Measurements from ENCODE around the gene CSNK1G1.
"Not testable (repeated sequence)": the region's sequence is repeated elsewhere in the genome, so short reads cannot be mapped to it uniquely, and the experiment has no call there.

CSNK1G1 gene

GRCh38 chr15:64285871-64286270, 70.1 kb downstream of the CSNK1G1 start:
- no peak for DNase-seq

GRCh38 chr15:64285150-64285549, 70.8 kb downstream of the CSNK1G1 start:
- DNase-seq = no peak

DNA sequence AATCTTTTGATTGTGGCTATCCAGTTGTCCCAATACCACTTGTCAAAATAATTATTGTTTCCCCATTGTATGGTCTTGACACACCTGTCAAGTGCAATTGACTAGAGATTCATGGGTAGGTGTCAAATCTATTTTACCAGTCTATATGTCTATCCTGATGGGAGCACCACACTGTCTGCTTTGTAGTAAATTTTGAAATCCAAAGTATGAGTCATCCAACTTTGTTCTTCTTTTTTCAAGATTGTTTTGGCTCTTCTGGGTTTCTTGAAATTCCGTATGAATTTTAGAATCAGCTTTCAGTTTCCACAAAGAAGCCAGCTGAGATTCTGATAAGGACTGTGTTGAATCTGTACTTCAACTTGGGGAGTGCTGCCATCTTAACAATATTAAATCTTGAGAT, 71.9 kb downstream of the CSNK1G1 start:
- no peak for DNase-seq

DNA sequence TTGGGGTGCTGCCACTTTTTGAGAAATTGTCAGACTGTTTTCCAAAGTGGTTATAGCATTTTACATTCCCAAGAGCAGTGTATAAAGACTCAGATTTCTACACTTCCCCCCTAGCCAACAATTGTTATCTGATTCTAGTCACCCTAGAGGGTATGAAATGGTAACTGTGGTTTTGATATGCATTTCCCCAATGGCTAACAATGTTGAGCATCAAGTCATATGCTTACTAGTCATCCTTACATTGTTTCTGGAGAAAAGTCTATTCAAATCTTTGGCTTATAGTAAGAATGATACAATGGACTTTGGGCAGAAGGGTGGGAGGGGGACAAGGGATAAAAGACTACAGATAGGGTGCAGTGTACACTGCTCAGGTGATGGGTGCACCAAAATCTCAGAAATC, 73.3 kb downstream of the CSNK1G1 start:
- no peak for DNase-seq

DNA sequence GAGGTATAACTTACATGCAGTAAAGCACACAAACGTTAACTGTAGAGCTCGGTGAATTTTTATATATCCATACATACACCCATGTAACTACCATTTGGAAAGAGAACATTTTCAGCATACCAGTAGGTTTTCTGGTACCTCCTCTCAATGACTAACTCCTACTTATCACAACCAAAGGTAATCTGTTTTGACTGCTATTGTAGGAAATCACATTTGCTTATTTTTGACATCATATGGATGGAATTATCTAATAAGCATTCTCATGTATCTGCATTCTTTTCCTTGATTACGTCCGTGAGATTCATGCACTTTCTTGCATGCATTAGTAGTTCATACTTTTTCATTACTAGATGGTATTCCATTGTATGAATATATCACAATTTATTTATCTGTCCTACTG, 76.8 kb downstream of the CSNK1G1 start:
- DNase-seq = no peak

- no peak for DNase-seq
Measured at GRCh38 chr15:64275934-64276333, 80.0 kb downstream of the CSNK1G1 start.

DNA sequence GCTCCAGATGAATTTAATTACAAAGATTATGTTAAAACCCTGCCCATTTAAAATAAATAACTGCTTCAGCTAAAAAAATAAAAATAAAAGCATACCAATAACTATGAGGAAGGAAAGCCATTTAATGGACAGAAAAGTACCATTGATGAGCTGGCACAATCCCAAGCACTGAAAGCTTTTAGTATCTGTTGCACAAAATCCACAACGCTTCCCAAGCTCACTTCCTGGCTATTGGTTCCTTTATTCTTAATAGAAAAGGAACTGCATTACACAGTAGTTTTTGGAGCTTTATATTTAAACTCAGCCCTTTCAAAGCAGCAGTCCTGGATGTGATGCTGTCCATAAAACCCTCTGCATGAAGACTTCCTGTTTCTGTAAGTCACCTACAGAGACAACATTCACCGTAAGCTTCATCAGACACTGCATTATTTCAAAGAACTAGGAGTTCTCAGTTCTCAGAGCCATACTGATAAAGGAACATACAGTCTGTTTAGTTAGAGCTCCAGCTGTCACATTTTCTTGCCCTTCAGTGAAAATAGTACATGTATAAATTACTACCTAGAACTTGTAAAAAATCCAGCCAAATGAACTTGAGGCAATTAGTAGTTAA, 81.5 kb downstream of the CSNK1G1 start:
- DNase-seq = no peak

- DNase-seq = no peak
Measured at GRCh38 chr15:64267331-64267973, 88.5 kb downstream of the CSNK1G1 start.

GRCh38 chr15:64265188-64265587, 90.8 kb downstream of the CSNK1G1 start:
- DNase-seq = not testable (repeated sequence)

DNA sequence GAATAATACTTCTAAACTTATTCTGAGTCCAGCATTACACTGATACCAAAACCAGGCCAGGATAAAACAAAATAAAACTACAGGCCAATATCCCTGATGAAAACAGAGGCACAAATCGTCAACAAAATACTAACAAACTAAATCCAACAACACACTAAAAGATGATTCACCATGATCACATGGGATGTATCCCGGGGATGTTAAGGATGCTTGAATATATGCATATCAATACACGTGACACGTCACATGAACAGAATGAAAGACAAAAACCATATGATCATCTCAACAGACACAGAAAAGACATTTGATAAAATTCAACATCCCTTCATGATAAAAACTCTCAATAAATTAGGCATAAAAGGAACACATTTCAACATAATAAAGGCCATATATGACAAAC, 91.5 kb downstream of the CSNK1G1 start:
- no peak for DNase-seq

GRCh38 chr15:64263567-64263966, 92.4 kb downstream of the CSNK1G1 start:
- DNase-seq = no peak

GRCh38 chr15:64256051-64256450, 99.9 kb downstream of the CSNK1G1 start:
- no peak for DNase-seq

DNA sequence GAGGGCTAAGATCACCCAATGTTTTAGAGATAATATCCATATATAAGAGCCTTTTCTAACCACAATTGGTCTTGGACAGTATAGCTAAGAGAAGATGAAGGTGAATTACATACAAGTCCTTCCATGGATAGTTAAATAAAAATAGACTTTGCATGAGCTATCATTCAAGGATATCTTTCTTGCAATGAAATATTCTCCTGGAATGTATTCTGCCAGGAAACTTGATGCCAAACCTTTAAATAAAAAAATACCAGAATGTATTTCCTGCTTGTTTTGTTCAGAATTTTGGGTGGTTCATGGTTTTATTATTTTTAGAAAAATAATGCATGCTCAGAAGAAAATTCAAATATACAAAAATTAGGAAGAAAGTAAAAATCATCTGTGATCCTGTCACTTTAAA, 104.3 kb downstream of the CSNK1G1 start:
- no peak for DNase-seq

GRCh38 chr15:64251121-64251520, 104.9 kb downstream of the CSNK1G1 start:
- DNase-seq = no peak

DNA sequence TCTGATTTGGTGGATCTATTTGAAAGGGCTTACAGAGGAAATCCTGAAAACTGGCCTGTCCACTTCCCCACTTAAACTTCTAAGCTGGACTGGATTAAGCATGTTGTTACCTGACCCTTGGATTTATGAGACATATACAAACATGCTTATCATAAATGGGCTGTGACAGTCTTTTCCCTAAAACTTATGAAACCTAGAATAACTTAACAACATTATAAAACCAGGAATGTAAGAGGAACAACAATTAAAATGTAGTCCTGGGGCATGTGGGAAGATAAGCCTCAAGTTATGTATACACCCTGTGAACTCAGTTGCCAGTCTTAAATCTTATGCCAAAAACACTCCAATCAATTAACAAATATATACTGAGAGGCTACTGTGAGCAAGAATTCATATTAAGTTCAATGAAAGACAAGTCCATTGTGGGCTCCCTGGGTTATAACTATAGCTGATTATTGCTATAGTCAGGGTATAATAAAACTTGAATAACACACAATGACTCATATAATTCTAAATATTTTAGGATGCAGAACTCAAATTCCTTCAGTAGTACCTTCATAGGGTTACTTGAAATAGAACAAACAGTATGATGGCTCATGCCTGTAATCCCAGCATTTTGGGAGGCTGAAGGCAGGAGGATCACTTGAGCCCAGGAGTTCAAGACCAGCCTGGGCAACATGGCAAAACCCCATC, 105.9 kb downstream of the CSNK1G1 start:
- DNase-seq = no peak

GRCh38 chr15:64249406-64249805, 106.6 kb downstream of the CSNK1G1 start:
- DNase-seq = no peak

- peak; percentile 68 for DNase-seq
Measured at GRCh38 chr15:64247906-64248541, 107.9 kb downstream of the CSNK1G1 start.

DNA sequence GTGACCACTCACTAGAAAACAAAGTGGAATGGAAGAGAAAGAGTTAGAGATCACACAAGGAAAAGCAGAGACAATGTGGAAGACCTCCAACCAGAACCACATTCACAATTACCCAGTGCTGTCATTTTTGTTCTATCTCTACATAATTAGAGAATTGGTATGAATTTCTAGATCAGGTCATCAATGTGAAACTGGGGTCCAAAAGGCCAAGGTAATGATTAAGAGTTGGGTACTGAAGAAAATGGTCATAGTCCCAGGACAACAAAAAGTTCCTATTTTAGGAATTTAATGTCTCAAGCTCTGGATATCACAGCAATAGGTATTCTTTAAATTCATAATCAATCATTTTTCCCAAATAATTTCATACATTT, 108.5 kb downstream of the CSNK1G1 start:
- no peak for DNase-seq

GRCh38 chr15:64246364-64247189, 109.4 kb downstream of the CSNK1G1 start:
- peak; percentile 25 for DNase-seq

DNA sequence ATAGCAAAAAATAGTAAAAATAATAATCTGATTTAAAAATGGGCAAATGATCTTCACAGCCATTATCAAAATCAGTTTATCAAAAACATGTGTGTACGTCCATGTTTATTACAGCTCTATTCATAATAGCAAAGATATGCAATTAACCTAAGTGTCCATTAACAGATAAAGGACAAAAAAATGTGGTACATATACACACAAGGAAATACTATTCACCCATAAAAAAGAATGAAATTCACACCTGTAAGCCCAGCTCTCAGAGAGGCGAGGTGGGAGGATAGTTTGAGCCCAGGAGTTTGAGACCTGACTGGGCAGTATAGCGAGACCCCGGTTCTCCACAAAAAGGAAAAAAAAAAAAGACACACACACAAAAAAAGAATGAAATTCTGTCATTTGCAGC, 110.6 kb downstream of the CSNK1G1 start:
- no peak for DNase-seq

DNA sequence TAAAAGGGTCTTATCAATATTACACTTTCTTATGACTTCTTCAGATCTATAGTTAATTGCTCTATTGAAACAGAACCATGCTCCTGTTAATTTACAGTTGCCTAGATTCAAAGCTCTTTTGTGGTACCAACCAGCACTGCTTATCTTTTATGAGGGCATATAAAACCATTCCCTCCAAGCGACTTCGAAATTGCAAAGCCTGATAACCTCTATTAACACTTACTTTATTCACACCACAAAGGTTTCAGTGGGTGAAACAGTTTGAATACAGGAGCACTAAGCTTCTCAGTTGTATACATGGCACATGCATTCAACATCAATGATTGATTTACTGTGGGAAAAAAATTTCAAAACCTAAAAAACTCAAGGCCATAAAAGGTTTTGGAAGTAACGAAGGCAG, 118.3 kb downstream of the CSNK1G1 start:
- DNase-seq = no peak

GRCh38 chr15:64236156-64236894, 119.6 kb downstream of the CSNK1G1 start:
- DNase-seq = no peak

Measured in NCI-H1436 treated with DMSO at 0.1 percent for 48 hours (cell line).